ENCODE data around the gene WNT1.

Gene WNT1

DNA sequence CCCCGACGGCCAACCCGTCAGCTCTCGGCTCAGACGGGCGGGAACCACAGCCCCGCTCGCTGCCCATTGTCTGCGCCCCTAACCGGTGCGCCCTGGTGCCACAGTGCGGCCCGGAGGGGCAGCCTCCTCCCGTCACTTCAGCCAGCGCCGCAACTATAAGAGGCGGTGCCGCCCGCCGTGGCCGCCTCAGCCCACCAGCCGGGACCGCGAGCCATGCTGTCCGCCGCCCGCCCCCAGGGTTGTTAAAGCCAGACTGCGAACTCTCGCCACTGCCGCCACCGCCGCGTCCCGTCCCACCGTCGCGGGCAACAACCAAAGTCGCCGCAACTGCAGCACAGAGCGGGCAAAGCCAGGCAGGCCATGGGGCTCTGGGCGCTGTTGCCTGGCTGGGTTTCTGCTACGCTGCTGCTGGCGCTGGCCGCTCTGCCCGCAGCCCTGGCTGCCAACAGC lies at the start of gene WNT1:
TSS of gene WNT1 (plus strand) at position 32 of the 450 bp plus-strand sequence. CDS start at position 361, 329 bp downstream.
- no peak for DNase-seq

DNA sequence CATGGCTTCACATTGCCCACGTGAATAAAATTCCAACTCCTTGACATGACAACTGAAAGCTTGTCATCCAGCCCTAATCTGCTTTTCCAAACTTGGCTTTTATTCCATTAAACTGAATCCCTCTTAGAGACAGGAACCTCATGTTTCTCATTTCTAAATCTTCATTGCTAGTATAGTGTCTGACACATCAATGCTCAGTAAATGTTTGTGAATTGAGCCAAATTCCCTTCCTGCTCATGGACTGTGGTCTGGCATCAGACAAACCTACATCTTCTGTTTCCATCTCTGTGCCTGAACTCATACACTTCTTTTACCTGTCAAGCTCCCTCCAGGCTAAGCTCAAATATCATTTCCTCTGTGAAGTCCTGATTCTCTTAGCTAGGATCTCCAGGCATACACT lies 48.6 kb upstream of the WNT1 start:
- no peak for DNase-seq

DNA sequence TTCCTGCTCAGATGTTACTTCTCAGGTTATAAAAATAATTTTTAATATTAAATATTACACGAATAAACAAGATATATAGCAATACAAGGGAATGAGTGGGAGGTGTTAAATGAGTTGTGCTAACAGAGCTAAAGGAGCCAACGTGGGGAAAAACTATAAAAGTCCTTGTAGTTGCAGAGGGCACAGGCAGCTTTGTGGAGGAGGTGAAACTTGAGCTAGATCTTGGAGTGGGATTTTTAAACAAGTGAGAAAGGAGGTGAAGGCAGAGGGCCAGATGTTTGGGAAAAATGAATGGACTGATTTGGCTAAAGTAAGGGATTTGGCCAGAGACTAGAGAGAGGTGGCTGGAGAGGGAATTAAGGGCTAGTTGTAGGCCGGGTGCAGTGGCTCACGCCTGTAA lies 47.6 kb upstream of the WNT1 start:
- no peak for DNase-seq

DNA sequence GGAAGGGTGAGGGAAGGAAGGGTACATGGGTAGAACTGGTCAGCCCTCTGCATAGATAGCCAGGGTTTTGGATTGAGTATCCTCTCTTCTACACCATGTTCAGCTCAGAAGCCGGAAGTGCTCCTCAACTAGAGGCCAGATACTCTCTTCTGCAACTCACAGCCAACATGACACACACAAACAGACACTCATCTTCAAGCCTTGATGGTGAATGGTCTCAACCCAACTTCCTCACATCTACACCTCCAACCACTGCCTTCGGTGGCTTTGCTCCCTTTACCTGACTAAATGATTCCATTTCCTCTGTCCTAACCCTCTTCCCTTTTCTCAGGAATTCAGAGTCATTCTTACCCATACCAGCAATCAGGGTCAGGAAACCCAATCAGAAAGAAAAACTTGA lies 45.2 kb upstream of the WNT1 start:
- no peak for DNase-seq

DNA sequence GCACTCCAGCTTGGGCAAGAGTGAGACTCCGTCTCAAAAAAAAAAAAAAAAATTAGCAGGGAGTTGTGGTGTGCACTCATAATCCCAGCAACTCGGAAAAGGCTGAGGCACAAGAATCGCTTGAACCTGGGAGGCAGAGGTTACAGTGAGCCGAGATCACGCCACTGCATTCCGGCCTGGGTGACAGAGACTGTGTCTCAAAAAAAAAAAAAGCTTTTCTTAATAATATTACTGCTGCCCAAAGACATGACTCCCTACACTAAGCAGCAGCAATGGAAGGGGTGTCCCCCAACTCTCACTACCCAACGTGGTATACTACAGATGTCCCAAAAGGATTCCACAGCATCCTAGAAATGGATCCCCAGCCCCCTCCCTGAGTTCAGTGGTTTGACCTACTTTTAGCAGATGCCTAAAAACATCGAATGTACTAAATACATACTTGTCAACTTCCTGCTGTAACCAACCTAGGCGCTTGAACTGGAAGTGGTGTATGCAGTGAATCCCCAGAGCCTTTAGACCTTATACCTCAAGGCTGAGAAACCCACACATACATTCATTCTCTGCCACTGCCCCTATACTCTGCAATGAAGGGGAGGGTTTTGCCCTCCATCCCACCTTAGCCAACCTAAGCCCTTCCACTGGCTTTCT lies 44.3 kb upstream of the WNT1 start:
- DNase-seq: no peak

DNA sequence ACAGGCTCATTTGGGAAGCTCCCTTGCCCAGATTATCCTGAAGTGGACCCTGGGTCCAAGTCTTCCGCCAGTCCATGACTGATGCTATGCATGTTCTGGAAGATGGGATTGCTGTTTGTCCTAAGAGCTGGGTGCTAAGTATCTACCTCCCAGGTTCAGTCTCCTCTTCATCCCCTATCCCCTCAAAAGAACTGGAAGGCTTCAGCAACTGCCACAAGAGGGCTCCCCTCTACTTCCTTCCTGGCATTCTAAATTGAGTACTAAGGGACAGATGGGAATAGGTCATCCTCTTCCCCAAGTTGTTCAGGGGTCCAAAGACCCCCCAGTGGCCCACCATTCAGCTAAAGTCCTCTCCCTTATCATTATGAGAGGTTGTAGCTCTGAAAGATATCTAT lies 43.8 kb upstream of the WNT1 start:
- DNase-seq: no peak

DNA sequence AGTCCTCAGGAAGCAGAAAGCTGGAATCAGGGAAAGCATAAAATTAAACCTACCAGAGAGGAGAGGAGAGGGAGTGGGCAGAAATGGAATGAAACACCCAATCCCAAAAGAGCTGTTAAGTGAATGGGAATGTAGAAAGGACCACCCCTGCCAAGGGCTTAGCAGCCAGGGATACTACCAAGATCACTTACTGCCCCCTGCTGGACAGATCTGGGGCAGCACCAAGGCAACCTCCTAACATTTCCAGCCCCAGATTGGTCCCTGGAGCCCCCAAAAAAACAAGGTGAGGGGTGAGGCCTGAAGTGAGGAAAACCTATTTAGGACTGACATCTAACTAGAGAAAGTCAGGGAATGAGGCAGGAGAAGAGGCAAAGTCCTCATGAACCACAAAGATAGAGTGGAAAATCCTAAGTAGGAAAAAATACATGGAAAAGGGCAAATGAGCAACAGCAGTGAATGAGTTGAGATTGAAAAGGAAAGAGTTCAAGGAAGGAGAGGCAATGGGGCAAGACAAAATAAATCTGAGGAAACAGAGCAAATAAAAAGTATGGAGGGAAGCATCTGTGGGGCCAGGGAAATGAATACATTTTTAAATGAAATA lies 41.6 kb upstream of the WNT1 start:
- peak; percentile 85 for DNase-seq

DNA sequence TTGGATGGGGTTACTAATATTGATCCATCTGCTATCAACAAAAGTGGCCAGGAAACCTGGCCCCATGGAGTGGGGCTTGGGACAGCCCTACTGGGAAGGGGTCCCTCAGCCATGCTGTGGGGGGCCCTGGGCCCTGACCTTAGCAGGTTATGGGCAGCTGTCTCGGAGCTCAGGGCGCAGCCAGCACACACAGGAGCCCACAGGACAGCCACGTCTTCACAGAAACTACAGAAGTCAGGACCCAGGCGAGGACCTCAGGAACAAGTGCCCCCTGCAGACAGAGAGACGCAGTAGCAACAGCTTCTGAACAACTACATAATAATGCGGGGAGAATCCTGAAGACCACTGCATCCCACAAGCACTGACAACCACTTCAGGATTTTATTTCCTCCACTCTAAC lies 41.0 kb upstream of the WNT1 start:
- DNase-seq: no peak

DNA sequence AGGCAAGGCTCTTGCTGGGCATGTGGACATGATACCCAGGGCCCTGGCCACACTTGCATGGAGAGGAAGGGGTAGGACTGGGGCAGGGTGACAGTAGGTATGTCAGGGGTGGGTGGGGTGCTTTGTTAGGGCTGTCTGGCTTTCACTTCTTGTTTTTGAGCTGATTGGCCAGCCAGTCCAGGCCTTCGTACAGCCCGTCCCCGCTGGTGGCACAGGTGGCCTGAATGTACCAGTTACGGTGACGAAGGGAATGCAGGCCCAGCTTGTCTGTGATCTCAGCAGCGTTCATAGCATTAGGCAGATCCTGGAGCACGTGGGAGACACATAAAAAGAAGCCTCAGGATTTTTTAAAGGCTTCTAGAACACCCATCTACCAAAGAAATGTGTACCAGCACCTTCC lies 39.3 kb upstream of the WNT1 start:
- no peak for DNase-seq

DNA sequence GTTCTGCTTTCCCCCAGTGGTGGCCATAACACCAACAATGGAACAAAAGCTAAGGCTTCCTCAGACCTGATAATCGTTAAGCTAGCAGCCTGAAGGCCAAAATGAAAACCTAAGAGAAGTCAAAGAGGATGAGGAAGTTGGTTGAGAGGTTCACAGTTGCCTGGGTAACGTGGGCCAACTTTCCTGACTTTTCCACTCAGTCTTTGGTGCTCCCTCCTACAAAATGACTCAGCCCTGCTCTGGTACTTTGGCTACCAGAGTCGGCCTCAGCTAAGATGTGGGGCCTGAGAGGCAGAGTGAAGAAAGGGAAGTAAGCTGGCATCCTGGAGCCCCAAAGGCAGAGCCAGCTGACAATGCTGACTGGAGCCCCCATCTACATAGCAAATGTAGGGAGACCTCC lies 37.9 kb upstream of the WNT1 start:
- no peak for DNase-seq

DNA sequence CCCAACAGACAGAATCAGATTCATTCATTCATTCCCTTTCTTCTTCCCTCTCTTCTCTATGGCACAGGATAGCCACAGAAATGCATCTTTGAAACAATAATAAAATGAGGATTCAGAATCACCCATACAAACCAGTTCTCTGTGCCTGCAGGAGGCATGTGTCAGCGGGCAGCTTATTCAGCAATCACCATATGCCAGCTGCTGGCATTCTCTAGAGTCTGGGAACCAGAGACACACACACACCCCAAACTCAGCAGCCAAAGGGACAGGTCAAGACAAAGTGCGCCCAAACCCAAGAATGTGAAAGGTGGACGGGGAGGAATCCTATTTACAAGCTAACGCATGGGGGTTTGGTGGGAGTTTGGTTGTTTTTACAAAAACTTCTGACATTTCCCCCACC lies 34.9 kb upstream of the WNT1 start:
- no peak for DNase-seq

DNA sequence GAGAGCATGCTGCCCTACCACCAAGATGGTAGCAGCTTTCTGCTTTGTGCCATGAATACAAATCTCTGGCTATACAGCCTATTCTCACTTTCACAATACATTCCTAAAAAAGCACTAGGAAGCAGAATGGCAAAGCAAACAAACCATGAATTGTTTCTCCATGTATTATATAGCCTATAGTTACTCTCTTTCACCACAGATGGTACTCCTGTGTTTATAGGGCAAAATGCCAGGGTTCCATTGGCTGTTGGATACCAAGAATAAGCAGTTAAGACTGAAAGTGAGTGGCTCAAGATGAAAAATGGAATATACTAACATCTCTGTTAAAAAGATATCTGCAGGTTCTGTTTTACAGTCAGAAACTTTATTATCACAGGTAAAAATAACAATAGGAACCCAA lies 31.9 kb upstream of the WNT1 start:
- DNase-seq: no peak

DNA sequence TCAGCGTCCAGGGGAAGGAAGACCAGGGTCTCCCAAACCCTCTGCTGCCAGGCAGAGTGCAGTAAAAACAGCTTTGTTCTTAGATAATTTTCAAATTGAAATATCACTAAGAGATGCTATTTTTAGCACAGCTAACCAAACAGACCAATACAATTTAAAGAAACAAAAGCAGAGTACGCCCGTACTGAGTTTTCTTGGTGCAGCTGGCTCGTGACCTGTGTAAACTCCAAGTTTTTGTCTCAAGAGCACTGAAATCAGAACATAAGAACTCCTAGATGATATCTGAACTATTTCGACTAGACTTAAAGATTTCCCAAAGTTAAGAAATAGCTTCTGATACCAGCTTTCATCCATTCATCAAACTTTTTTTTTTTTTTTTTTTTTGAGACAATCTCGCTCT lies 31.2 kb upstream of the WNT1 start:
- no peak for DNase-seq

DNA sequence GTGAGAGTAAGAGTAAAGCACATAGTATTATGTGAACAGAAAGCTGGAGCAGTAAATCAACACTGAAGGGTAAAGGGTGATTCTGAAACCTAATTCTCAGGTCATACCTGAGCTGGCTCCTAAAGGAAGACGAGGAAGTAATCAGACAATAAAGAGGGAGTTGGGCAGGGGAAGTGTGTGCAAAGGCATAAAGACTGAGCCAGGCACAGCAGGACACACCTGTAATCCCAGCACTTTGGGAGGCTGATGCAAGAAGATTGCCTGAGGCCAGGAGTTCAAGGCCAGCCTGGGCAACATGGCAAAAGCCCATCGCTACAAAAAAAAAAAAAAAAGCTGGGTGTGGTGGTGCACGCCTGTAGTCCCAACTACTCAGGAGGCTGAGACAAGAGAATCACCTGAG lies 30.4 kb upstream of the WNT1 start:
- DNase-seq: no peak

DNA sequence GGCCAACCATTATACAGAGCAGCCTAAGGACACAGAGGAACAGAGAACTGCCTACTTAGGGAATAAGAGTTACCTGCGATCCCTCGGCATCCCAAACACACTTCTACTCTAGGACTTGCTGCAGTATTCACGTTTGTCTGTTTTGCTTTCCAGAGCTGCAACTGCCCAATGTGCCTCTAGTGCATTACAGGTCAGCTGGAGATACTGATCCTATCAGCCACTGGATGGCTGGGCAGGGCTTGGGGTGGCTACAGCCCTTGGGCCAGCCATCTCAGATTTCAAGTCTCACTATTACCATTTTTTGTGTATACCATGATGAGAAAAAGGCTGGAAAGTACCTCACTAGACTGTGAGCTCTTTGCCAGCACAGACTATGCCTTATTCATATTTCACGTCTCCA lies 25.4 kb upstream of the WNT1 start:
- DNase-seq: no peak

DNA sequence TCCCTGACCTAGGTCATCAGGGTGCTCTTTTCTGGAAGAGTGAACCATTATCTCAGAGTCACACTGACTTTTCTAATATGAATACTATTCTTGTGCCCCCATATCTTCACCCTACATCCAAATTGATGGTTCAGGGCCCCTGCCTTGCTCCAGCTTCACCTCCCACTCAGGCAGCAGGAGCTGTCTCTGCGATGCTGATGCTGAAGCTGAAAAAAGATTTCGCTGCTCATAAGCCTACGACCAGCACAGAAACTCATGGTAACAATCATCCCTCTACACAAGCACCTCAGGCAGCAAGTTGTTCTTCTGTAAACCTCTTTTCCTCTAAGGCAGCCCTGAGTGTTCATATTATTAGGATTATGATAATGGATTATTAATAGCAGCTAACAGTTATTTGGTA lies 24.1 kb upstream of the WNT1 start:
- DNase-seq: no peak

DNA sequence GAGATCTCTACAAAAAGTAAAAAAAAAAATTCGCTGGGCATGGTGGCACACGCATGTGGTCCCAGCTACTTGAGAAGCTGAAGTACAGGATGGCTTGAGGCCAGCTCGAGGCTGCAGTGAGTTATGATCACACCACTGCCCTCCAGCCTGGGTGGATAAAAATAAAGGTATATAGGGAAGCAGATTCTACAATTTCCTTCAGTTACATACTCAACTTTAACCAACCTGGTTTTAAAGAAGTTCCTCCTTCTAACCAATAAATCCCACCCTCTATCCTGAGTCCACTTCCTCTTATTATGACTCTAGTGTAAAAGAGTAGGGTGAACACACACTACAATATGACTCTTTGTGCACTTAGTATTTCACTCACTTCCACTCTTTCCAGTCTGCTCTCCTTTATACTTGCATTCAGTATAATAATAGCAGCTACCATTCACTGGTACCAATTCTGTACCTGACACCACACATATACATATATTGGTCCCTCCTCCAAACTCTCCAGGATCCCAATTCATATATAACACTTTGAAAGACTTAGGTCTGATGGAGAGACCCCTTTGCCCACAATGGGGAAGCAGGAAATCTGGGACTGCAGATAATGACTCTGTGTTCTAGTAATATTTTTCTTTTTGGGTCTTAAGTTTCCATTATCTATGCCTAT lies 23.2 kb upstream of the WNT1 start:
- DNase-seq: no peak

DNA sequence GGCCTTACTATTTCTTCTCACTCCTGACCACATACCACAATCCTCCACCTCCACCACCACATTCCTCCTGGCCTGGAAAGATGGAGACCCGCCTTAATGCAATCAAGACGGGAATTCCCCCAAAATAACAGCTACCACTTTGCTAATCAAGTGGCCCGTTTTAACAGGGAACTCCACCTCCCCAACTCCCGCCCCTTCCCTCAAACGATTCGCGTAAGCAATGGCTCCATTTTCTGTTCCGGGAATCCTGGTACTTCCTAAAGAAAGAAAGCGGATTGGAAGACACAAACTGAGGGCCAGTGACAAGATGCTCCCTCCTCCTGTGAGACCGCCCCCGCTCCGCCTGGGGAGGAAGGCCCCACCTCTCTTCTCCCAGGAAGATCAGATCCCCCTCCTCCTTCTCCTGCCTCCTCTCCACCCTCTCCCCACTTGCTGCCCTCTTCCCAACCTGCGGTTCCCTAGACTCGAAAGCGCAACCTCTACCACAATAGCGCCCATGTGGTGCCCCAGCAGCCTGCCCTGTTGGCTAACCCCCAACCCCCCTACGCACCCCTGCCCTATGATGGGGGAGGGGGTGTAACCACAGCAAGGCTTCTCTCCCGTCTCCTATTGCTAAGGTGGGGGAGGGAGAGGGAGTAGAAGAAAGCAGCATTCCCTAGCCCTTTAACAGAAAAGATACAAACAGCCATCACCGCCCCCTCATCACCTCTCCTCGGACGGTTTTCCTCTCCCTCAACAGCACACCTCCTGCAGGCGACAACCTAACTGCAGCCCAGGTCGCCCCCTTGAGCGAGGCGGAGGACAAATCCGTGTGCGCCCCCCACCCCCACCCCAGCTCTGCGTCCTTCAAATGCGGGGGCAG lies 21.6 kb upstream of the WNT1 start:
- peak; percentile 22 for DNase-seq

DNA sequence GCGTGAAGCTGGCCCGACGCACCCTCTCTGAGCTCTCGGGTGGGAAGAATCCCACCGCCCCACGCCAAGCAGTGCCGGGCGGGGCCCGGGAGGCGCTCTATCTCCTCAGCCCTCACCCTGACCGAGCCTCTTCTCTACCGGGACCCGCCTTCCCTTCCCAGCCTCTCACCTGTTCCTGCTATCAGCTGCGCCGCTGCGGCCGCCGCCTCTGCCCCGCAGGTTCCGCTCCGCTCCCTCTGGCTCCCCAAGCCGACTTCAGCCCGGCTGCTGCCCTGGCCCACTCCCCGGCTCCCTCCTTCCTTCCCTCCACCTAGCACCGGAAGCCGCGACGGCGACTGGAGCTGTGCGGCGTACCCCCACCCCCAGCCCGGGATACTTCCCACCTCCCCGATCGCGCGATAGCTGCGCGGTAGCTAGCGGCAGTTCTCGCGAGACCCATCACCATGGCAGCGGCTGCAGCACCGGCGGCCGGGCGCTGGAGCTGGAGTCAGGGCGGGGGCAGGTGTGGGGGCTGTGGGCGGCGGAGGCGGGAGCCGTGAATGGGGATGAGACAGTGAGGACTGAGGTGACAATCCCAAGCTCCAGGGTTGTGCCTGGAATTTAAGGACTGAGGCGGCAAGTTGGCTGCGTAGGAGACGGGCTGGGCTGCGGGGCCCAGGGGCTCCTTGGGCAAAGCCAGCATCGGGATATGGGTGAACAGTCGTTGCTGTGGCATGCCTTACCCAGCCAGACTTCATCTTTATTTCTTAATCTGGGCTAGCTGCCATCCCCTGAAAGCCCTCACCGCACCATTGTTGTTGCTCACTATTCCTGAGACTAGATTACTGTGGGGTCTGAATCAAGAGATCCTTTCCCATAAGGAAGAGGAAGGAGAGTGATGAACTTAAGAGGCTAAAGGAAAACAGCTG lies 20.7 kb upstream of the WNT1 start, which contains the start of gene ARF3:
TSS of gene ARF3 (minus strand) at position 347 of the 908 bp plus-strand sequence. CDS start 16,392 bp downstream, outside the sequence.
- DNase-seq: peak; percentile 94

DNA sequence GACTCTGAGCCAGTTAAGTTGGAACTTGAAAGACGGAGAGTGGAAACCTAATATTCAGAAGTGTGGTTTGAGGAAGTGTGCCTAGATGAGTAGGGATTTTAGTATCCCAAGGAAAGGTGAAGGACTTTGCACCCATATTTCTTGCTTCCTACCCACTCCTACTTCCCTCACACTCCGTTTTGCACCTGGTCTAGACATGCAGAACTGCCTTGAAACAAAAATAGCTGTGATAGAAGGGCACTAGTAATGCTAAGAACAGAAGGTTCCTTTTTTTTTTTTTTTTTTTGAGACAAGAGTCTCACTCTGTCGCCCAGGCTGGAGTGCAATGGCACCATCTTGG lies 20.1 kb upstream of the WNT1 start:
- DNase-seq: no peak

DNA sequence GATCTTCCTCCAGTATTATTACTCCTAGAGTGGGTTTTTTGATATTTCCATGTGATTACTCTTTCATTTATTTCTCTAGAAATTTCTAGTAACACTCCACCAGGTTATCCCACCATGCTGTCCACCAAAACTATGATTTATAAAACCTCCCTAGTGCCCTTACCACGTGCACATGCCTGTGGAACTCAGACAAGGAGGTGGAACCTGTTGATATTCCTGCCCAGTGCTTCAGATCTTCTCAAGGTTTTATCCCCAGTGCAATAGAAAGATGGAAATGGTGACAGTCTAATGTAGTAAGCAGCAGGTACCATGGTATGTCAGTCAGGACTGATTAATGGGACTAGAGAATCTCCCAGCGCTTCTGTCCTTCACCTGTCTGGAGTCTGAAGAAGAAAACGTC lies 17.3 kb upstream of the WNT1 start:
- DNase-seq: no peak

DNA sequence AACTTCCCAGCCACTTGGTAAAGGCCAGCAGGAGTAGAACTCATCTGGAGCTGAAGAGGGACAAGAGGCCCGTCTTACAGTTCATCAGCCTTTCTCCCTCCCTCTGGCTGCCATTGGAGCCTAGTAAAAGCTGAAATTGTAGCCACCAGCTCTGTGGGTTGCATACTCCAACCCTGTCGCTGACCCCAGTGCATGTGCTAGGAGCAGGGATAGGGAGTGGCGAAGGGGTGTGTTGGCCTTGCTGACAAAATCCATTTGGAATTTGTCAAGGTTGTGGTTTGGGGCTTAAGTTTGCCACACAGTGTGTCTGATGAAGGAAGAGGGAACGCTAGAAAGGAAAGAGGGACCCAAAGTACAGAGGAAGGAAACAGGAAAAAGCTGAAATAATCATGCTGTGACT lies 16.8 kb upstream of the WNT1 start:
- no peak for DNase-seq

DNA sequence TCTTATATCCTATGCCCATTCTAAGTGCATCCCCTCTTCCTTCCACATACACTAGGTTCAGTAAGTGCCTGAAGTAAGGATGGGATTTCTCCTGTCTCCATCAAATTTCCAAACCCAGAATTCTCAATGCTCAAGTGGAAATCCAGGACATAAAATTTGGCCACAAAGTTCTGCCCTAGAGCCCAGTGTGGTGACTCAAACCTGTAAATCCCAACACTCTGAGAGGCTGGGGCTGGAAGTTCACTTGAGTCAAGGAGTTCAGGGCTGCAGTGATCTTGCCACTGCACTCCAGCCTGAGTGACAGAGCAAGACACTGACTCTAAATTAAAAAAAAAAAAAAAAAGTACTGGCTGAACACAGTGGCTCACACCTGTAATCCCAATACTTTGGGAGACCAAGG lies 16.3 kb upstream of the WNT1 start:
- DNase-seq: no peak

Data from stimulated activated CD4-positive, alpha-beta T cell treated with anti-CD3 and anti-CD28 coated beads, Interleukin-4, amount 100 ng/mL, for 1 hour (primary cell).